Measurements from ENCODE around the gene PFN3. TPM values are rescaled to one million over a fixed set of nuclear protein-coding genes. Genes with fewer than 3 reads are reported as not detected.

Gene PFN3
- total and polyA plus RNA-seq, 2 of the 13 experiments (the other 11 are each of a cell fraction or from before 2014, with no cell fraction given) = not detected

DNA sequence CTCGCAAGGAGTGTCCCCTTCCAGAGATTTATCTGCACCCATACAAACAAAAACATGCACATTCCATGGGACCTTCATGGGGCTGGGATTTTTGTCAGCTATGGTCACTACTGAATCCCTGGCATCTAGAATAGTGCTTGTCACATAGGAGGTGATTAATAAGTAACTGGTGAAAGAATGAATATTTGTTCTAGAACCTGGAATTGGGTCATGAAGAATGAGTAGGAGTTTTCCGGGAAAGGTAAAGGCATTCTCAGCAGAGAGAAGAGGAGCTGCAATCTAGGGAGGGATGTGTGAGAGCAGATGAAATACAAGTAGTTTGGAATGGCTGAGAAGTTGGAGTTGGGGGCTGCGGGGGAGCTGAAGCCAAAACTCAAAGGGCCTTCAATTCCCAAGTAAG is 46.2 kb downstream of the PFN3 start (continued):
- TF ChIP-seq MAFF (IDR thresholded peaks at IDR 0.05; ENCODE audit: low read depth, low read length) = 0 out of 2 replicates have a peak, but pooled peaks have one; percentile 13
- TF ChIP-seq POLR2A (IDR thresholded peaks at IDR 0.05; ENCODE audit: insufficient read depth in 1 of 2, low read depth in 2 of 2, low read length in 2 of 2) = 0 out of 4 replicates have a peak, but pooled peaks of 1 of the 2 experiments have one; percentile 30
- TF ChIP-seq SOX6 (IDR thresholded peaks at IDR 0.05) = no peak
- TF ChIP-seq SOX6 (CRISPR knock-in tag; IDR thresholded peaks at IDR 0.05) = peak; percentile 46; the same call in 1 of the 2 replicates
- TF ChIP-seq, protein P1, sequence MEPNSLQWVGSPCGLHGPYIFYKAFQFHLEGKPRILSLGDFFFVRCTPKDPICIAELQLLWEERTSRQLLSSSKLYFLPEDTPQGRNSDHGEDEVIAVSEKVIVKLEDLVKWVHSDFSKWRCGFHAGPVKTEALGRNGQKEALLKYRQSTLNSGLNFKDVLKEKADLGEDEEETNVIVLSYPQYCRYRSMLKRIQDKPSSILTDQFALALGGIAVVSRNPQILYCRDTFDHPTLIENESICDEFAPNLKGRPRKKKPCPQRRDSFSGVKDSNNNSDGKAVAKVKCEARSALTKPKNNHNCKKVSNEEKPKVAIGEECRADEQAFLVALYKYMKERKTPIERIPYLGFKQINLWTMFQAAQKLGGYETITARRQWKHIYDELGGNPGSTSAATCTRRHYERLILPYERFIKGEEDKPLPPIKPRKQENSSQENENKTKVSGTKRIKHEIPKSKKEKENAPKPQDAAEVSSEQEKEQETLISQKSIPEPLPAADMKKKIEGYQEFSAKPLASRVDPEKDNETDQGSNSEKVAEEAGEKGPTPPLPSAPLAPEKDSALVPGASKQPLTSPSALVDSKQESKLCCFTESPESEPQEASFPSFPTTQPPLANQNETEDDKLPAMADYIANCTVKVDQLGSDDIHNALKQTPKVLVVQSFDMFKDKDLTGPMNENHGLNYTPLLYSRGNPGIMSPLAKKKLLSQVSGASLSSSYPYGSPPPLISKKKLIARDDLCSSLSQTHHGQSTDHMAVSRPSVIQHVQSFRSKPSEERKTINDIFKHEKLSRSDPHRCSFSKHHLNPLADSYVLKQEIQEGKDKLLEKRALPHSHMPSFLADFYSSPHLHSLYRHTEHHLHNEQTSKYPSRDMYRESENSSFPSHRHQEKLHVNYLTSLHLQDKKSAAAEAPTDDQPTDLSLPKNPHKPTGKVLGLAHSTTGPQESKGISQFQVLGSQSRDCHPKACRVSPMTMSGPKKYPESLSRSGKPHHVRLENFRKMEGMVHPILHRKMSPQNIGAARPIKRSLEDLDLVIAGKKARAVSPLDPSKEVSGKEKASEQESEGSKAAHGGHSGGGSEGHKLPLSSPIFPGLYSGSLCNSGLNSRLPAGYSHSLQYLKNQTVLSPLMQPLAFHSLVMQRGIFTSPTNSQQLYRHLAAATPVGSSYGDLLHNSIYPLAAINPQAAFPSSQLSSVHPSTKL (CRISPR knock-in tag; IDR thresholded peaks at IDR 0.05) = peak; percentile 49; the same call in 1 of the 2 replicates
- TF ChIP-seq GATAD1 (CRISPR knock-in tag; IDR thresholded peaks at IDR 0.05) = peak; percentile 21; the same call in 1 of the 2 replicates
- TF ChIP-seq ARID3A (IDR thresholded peaks at IDR 0.05; ENCODE audit: low read depth, low read length) = peak; percentile 66
- TF ChIP-seq BCL6 (CRISPR knock-in tag; IDR thresholded peaks at IDR 0.05) = peak; percentile 40; the same call in 1 of the 2 replicates
- TF ChIP-seq NCOR1 (IDR thresholded peaks at IDR 0.05; ENCODE audit: borderline replicate concordance, low read length) = no peak
- TF ChIP-seq TEAD3 (CRISPR knock-in tag; optimal IDR thresholded peaks at IDR 0.05; ENCODE audit: borderline replicate concordance) = peak; percentile 89
- TF ChIP-seq, protein P2, sequence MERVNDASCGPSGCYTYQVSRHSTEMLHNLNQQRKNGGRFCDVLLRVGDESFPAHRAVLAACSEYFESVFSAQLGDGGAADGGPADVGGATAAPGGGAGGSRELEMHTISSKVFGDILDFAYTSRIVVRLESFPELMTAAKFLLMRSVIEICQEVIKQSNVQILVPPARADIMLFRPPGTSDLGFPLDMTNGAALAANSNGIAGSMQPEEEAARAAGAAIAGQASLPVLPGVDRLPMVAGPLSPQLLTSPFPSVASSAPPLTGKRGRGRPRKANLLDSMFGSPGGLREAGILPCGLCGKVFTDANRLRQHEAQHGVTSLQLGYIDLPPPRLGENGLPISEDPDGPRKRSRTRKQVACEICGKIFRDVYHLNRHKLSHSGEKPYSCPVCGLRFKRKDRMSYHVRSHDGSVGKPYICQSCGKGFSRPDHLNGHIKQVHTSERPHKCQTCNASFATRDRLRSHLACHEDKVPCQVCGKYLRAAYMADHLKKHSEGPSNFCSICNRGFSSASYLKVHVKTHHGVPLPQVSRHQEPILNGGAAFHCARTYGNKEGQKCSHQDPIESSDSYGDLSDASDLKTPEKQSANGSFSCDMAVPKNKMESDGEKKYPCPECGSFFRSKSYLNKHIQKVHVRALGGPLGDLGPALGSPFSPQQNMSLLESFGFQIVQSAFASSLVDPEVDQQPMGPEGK (CRISPR knock-in tag; IDR thresholded peaks at IDR 0.05) = peak; percentile 18; the same call in 1 of the 2 replicates
- peak; percentile 12; the same call in 1 of the 2 replicates for TF ChIP-seq SMC3 (IDR thresholded peaks at IDR 0.05; ENCODE audit: low read length)
- peak; percentile 61 for TF ChIP-seq POLR2G (IDR thresholded peaks at IDR 0.05; ENCODE audit: low read depth, low read length)
- TF ChIP-seq MYC (CRISPR knock-in tag; IDR thresholded peaks at IDR 0.05; ENCODE audit: borderline replicate concordance) = no peak
- TF ChIP-seq SOX13 (IDR thresholded peaks at IDR 0.05) = no peak
- TF ChIP-seq SOX13 (CRISPR knock-in tag; conservative IDR thresholded peaks at IDR 0.05 in 1 of 2, IDR thresholded peaks at IDR 0.05 in 1 of 2) = peak in 1 of 2 experiments; percentile 75; a peak in 2 of 4 replicates
- TF ChIP-seq, protein P3, sequence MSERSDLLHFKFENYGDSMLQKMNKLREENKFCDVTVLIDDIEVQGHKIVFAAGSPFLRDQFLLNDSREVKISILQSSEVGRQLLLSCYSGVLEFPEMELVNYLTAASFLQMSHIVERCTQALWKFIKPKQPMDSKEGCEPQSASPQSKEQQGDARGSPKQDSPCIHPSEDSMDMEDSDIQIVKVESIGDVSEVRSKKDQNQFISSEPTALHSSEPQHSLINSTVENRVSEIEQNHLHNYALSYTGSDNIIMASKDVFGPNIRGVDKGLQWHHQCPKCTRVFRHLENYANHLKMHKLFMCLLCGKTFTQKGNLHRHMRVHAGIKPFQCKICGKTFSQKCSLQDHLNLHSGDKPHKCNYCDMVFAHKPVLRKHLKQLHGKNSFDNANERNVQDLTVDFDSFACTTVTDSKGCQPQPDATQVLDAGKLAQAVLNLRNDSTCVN (CRISPR knock-in tag; IDR thresholded peaks at IDR 0.05; ENCODE audit: borderline replicate concordance) = peak; percentile 96
- 0 out of 2 replicates have a peak, but pooled peaks have one; percentile 17 for TF ChIP-seq PPARG (CRISPR knock-in tag; conservative IDR thresholded peaks at IDR 0.05)

Data from HepG2 (cell line).